Measurements from ENCODE around the gene CD3D. TPM values are rescaled to one million over a fixed set of nuclear protein-coding genes. Genes with fewer than 3 reads are reported as not detected.
"Not testable (repeated sequence)": the region's sequence is repeated elsewhere in the genome, so short reads cannot be mapped to it uniquely, and the experiment has no call there.

Gene CD3D
- total and polyA plus RNA-seq, 12 donors: 0.44 to 8.0 (median 2.2) TPM

- intact Hi-C loops (cut with DNase I): no loop called here
- H3K36me3 ChIP-seq (replicated peaks in 1 of 2): no peaks in the 10 kb centered on the region
- WGBS, 4 donors: 63 to 71% (median 65%) methylated on average over 3 of the region's 3 CpGs
- H3K27ac ChIP-seq: no peak overlapping the region
- peaks cover 18% of the 10 kb centered on the region for H3K27me3 ChIP-seq
- no peaks in the 10 kb centered on the region for H3K9me3 ChIP-seq (replicated peaks in 1 of 3)
- TF ChIP-seq POLR2A (IDR thresholded peaks at IDR 0.05): no peak
- no peak for TF ChIP-seq CTCF (IDR thresholded peaks at IDR 0.05)
- no peak overlapping the region for H3K4me3 ChIP-seq
- no peaks in the 10 kb centered on the region for H3K4me1 ChIP-seq (replicated peaks in 1 of 2)
- no peak for DNase-seq
Measured at GRCh38 chr11:118310781-118311485, 31.6 kb downstream of the CD3D start.

- DNase-seq: no peak
- intact Hi-C loops (cut with DNase I): no loop called here
- Histone ChIP-seq H3K27me3 (peaks cover 18% of the 10 kb centered on the region), H3K36me3 (replicated peaks in 1 of 2) (no peaks in the 10 kb centered on the region), H3K4me1 (replicated peaks in 1 of 2) (no peaks in the 10 kb centered on the region), H3K4me3 (no peak overlapping the region), H3K9me3 (replicated peaks in 1 of 3) (no peaks in the 10 kb centered on the region), H3K27ac (no peak overlapping the region)
- 76 to 86% (median 82%) methylated on average over 3 of the region's 3 CpGs for WGBS, 4 donors
- no peak for TF ChIP-seq POLR2A (IDR thresholded peaks at IDR 0.05)
- no peak for TF ChIP-seq CTCF (IDR thresholded peaks at IDR 0.05)
Measured at GRCh38 chr11:118310271-118310670, 32.2 kb downstream of the CD3D start.

GRCh38 chr11:118308995-118309528 is 33.4 kb downstream of the CD3D start:
- H3K4me3 ChIP-seq; H3K9me3 ChIP-seq (replicated peaks in 1 of 3); H3K4me1 ChIP-seq (replicated peaks in 1 of 2); H3K36me3 ChIP-seq (replicated peaks in 1 of 2); DNase-seq; H3K27ac ChIP-seq; intact Hi-C loops (cut with DNase I): not testable (repeated sequence)
- peaks cover 14% of the 10 kb centered on the region for H3K27me3 ChIP-seq
- 83 to 85% (median 84%) methylated on average over 5 of the region's 5 CpGs for WGBS, 4 donors

GRCh38 chr11:118306556-118306955 is 35.9 kb downstream of the CD3D start:
- Histone ChIP-seq H3K4me3 (no peak overlapping the region), H3K36me3 (replicated peaks in 1 of 2) (no peaks in the 10 kb centered on the region), H3K27ac (no peak overlapping the region), H3K27me3 (no peaks in the 10 kb centered on the region), H3K9me3 (replicated peaks in 1 of 3) (no peaks in the 10 kb centered on the region), H3K4me1 (replicated peaks in 1 of 2) (no peaks in the 10 kb centered on the region)
- intact Hi-C loops (cut with DNase I): no loop called here
- WGBS, 4 donors: 85 to 87% (median 85%) methylated on average over 2 of the region's 2 CpGs
- TF ChIP-seq POLR2A (IDR thresholded peaks at IDR 0.05) (no peak), CTCF (IDR thresholded peaks at IDR 0.05) (no peak)
- DNase-seq: no peak

- WGBS, 4 donors: 59 to 68% (median 66%) methylated on average over 8 of the region's 8 CpGs
- Histone ChIP-seq H3K36me3 (replicated peaks in 1 of 2) (no peaks in the 10 kb centered on the region), H3K4me3 (no peak overlapping the region), H3K4me1 (replicated peaks in 1 of 2) (no peaks in the 10 kb centered on the region), H3K27ac (no peak overlapping the region), H3K27me3 (no peaks in the 10 kb centered on the region), H3K9me3 (replicated peaks in 1 of 3) (no peaks in the 10 kb centered on the region)
- DNase-seq: no peak
- intact Hi-C loops (cut with DNase I): no loop called here
- TF ChIP-seq POLR2A (IDR thresholded peaks at IDR 0.05) (no peak), CTCF (IDR thresholded peaks at IDR 0.05) (no peak)
Measured at GRCh38 chr11:118305726-118306125, 36.8 kb downstream of the CD3D start.
